HepG2 (cell line): ENCODE data around the gene C1orf159.

ENCODE experiments used
- TF ChIP-seq, protein P1 (sequence below): conservative IDR thresholded peaks from 2 replicates; pipeline ENCODE4 v1.6.1; 2018; ENCODE audit warnings: missing genetic modification reagents
- TF ChIP-seq, protein P2 (sequence below): sonication (generic); formaldehyde crosslinking; IDR thresholded peaks from 2 replicates; pipeline ENCODE4 v1.8.0; 2022; ENCODE audit warnings: mild to moderate bottlenecking, missing genetic modification reagents, borderline replicate concordance
- TF ChIP-seq, protein P3 (sequence below): sonication (generic); formaldehyde crosslinking; IDR thresholded peaks from 2 replicates; pipeline ENCODE4 v1.4.0; 2020; ENCODE audit warnings: missing genetic modification reagents

DNA sequence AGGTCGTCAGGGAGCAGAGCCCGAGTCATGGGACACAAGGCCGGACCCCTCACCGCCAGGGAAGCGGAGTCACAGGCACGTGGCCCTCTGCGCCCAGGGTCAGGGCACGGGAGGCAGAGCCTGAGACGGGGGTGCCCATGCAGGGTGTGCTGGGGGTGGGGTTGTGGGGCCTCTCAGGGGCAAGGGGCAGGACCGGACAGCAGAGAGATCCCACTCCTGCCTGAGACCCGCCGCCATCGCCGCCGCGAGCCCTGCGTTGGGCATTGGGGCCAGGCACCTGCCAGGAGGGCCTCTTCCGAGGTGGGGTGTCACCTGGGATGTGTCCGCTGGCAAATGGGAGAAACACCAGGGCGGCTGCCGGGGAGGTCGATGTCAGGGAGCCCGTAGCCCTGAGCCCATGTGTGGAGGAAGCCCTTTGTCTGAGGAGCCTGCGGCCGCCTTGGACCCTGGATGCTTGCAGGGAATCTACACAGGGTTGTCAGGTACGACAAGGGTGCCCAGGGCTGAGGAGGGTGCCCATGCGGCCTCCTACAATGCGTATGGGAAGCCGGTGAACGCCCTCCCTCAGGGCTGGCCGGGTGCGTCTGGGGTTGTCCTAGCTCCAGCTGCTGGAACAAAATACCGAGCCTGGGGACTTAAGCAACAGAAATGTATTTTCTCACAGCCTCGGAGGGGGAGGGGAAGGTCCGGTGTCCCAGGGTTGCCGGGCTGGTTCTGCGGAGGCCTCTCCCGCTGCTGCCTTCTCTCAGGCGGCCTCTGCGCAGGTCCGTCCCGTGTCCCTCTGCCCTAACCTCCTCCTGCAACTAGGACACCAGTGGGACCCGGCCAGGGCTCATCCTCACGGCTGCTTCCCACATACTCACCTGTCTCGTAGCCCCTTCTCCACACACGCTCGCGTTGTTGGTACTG is 16.4 kb upstream of the C1orf159 start:
- TF ChIP-seq, protein P1, sequence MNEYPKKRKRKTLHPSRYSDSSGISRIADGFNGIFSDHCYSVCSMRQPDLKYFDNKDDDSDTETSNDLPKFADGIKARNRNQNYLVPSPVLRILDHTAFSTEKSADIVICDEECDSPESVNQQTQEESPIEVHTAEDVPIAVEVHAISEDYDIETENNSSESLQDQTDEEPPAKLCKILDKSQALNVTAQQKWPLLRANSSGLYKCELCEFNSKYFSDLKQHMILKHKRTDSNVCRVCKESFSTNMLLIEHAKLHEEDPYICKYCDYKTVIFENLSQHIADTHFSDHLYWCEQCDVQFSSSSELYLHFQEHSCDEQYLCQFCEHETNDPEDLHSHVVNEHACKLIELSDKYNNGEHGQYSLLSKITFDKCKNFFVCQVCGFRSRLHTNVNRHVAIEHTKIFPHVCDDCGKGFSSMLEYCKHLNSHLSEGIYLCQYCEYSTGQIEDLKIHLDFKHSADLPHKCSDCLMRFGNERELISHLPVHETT (CRISPR knock-in tag) = no peak
- TF ChIP-seq, protein P2, sequence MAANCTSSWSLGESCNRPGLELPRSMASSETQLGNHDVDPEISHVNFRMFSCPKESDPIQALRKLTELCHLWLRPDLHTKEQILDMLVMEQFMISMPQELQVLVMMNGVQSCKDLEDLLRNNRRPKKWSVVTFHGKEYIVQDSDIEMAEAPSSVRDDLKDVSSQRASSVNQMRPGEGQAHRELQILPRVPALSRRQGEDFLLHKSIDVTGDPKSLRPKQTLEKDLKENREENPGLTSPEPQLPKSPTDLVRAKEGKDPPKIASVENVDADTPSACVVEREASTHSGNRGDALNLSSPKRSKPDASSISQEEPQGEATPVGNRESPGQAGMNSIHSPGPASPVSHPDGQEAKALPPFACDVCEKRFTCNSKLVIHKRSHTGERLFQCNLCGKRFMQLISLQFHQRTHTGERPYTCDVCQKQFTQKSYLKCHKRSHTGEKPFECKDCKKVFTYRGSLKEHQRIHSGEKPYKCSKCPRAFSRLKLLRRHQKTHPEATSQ (CRISPR knock-in tag) = no peak
- TF ChIP-seq, protein P3, sequence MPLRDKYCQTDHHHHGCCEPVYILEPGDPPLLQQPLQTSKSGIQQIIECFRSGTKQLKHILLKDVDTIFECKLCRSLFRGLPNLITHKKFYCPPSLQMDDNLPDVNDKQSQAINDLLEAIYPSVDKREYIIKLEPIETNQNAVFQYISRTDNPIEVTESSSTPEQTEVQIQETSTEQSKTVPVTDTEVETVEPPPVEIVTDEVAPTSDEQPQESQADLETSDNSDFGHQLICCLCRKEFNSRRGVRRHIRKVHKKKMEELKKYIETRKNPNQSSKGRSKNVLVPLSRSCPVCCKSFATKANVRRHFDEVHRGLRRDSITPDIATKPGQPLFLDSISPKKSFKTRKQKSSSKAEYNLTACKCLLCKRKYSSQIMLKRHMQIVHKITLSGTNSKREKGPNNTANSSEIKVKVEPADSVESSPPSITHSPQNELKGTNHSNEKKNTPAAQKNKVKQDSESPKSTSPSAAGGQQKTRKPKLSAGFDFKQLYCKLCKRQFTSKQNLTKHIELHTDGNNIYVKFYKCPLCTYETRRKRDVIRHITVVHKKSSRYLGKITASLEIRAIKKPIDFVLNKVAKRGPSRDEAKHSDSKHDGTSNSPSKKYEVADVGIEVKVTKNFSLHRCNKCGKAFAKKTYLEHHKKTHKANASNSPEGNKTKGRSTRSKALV (CRISPR knock-in tag) = no peak
